Astrocyte of the cerebellum (primary cell): ENCODE results near the gene SPAAR.

Experiments used
- DNase-seq: peaks from one replicate; pipeline ENCODE4 v3.0.0-alpha.2; 2011; ENCODE audit warnings: low read depth
- H3K4me3 ChIP-seq: 2 replicates; pipeline ENCODE4 v1.5.1; 2011; ENCODE audit warnings: mild to moderate bottlenecking, low read depth, low read length, moderate library complexity
- CTCF ChIP-seq: IDR thresholded peaks from 2 replicates; pipeline ENCODE4 v1.5.1; 2012; ENCODE audit warnings: low read length, low read depth, moderate library complexity, mild to moderate bottlenecking; ENCODE audit errors: missing control alignments
- in situ Hi-C: cut with HindIII; loops from 2 replicates; pipeline ENCODE4 v1.10.0; 2017; ENCODE audit warnings: low sequenced_read_pairs

Gene SPAAR

DNA sequence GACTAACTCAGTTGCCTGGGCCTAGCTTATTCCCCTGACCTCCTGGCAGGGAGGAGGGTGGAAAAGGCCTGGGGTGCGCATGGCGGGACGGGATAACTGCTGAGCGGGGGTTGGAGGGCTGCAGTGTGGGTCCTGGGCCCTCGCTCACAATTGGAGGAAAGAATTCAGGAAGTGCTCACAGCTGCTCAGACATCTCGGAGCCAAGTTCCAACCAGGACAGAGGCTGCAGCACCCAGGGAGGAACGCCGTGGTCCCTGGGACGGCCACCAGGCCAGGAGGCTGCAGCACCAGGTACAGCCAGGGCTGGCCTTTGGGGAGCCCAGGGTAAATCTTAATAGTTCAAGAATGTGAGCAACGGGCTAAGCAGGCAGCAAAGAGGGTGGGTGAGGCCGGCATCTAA is at the start of gene SPAAR:
TSS of gene SPAAR (plus strand) at position 217 of the 400 bp plus-strand sequence. CDS start 974 bp downstream, outside the sequence.
- no peak for TF ChIP-seq CTCF
- H3K4me3 ChIP-seq, result no peak within 1 kb of the TSS
- in situ Hi-C loops, result loop anchor here (10.0 kb wide), 1 partner anchor 116 kb away; no protein-coding TSS in a partner anchor
- no peak for DNase-seq

DNA sequence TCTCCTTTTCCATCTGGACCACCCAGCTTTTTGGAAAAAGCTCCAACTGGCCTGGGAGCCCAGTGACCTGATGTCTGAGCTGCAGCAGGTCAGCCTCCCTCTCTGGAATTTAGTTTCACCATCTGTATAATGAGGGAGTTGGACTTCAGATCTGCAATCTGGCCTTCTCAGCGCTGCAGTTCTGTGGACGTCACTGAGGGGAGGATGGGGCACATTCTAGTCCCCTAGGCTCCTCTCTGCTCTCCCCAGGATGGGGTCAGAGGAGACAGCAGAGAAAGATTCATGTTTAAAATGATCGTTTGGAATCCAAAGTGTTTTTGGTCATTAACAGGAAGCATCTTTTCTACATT is 49.3 kb upstream of the SPAAR start:
- no peak for TF ChIP-seq CTCF
- no peak for DNase-seq
- no peak overlapping the region for H3K4me3 ChIP-seq
- in situ Hi-C loops, result loop anchor here (5.0 kb wide), 1 partner anchor 52 kb away; no protein-coding TSS in a partner anchor

DNA sequence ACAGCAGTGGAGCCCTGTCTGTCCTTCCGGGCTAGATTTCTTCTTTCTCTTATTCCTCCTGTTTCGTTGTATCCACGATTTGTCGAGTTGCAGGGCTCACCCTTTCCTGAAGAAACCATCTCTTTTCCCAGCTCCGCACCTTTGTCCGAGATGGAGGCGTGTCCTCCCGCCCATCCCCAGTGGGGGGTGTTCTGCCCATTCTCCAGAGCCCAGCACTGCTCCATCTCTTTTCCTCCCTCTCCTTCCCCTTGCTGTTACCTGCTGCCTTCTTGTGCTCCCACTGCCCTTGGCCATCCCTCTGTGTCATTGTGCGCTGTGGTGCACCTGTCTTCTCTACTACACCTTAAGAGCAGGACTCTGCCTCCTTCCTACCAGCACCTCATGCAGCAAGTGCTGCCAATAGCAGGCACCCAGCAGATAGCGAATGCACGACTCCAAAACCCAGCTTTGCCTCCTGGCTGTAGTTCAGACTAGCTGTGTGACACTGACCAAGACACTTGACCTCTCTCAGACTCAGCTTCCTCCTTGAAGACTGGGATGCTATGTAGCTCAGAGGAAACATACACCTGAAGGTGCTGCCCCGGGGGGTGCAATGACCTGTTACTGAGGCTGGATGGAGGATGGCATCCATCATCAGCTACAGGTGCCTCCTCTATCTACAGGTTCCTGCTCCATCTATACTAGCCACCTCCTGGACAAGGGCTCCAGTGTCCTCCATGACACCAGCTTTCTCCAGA is 48.0 kb upstream of the SPAAR start:
- DNase-seq, result no peak
- no peak for TF ChIP-seq CTCF
- in situ Hi-C loops, result loop anchor here (5.0 kb wide), 1 partner anchor 51 kb away; no protein-coding TSS in a partner anchor
- H3K4me3 ChIP-seq, result no peak overlapping the region

GRCh38 chr9:35862328-35862727 is 47.0 kb upstream of the SPAAR start:
- in situ Hi-C loops, result loop anchor here (5.0 kb wide), 1 partner anchor 50 kb away; no protein-coding TSS in a partner anchor
- H3K4me3 ChIP-seq, result no peak overlapping the region
- TF ChIP-seq CTCF, result no peak
- no peak for DNase-seq

- DNase-seq, result no peak
- H3K4me3 ChIP-seq, result no peak overlapping the region
- TF ChIP-seq CTCF, result no peak
- in situ Hi-C loops, result loop anchor here (5.0 kb wide), 1 partner anchor 49 kb away; no protein-coding TSS in a partner anchor
These were observed 45.7 kb upstream of the SPAAR start for GRCh38 chr9:35863583-35863982.

- in situ Hi-C loops, result loop anchor here (5.0 kb wide), 2 partner anchors 37 to 48 kb away; partner anchors contain the start of genes FAM221B and TMEM8B
- no peak for TF ChIP-seq CTCF
- no peak for DNase-seq
- no peak overlapping the region for H3K4me3 ChIP-seq
These were observed 44.5 kb upstream of the SPAAR start for GRCh38 chr9:35864695-35865255.
